Measurements from ENCODE around the gene TMEM256.

- no peak for TF ChIP-seq POLR2A (IDR thresholded peaks at IDR 0.05; ENCODE audit: low read depth)
- TF ChIP-seq EP300 (IDR thresholded peaks at IDR 0.05), result no peak
Observed at GRCh38 chr17:7440113-7440833, 36.4 kb upstream of the TMEM256 start.
